Ishikawa (cell line): Measurements from ENCODE around the gene MAPK8IP1.

ENCODE experiments used
- CEBPB ChIP-seq: IDR thresholded peaks from 2 replicates; pipeline ENCODE4 v1.6.1; 2012
- EP300 ChIP-seq: IDR thresholded peaks from 2 replicates; pipeline ENCODE4 v1.6.1; 2012; ENCODE audit warnings: borderline replicate concordance
- RAD21 ChIP-seq: IDR thresholded peaks from 2 replicates; pipeline ENCODE4 v1.6.1; 2012; ENCODE audit warnings: low read depth

DNA sequence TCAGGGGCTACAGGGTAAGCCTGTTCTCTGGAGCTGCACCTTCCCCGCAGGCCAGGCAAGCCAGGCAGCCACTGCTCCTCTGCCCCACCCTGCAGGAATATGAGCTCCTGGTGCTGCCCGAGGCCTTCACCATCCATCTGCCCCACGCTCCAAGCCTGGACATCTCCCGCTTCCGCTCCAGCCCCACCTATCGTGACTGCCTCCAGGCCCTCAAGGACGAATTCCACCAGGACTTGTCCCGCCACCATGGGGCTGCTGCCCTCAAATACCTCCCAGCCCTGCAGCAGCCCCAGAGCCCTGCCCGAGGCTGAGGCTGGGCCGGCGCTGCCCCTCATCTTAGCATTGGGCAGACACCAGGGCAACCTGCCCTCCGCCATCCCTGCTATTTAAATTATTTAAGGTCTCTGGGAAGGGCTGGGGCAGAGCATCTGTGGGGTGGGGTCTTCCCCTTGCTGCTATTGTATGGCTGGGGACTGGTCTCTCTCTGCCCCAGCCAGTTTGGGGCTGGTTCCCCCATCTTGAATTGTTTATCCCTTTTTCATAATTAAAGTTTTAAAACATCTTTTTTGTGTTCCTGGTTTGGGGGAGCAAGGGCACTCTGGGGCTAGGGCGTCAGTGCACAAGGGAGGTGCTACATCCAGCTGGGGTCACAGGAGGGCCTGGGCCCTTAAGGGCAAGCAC lies 43.2 kb downstream of the MAPK8IP1 start:
- TF ChIP-seq RAD21 (no peak), CEBPB (no peak), EP300 (no peak)
